Measurements from ENCODE around the gene SFMBT2. TPM values are rescaled to one million over a fixed set of nuclear protein-coding genes. Genes with fewer than 3 reads are reported as not detected.

Gene SFMBT2
- total and polyA plus RNA-seq, 10 of the 15 experiments (the other 5 are each of a cell fraction or from before 2014, with no cell fraction given) = 2.8 to 29.6 (median 15.1) TPM

DNA sequence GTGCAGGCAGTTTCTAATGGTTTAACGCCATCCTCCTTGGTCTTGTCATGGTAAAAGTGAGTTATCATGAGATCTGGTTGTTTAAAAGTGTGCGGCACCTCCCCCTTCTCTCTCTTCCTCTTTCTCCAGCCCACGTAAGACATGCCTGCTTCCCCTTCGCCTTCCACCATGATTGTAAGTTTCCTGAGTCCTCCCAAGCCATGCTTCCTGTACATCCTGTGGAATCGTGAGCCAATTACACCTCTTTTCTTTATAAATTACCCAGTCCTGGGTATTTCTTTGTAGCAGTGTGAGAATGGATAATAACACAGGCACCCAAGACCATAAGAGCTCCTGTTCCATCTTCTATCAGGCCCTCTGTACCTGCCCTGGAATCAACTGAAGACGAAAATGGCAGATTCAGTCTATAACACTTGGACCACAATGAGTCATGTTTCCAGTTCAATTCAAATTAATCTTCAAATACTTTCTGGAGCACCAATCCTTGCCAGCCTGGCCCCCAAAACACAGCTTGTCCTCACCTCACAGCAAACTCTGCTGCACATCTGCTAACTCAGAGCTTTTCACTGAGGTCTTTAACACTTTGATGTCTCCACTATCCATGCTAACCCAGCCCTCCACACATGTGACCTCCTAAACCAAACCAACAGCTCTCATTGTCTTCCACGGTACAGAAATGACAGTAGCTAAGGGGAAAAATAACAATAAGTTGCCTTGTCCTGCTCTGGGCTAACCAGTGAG, 73.2 kb downstream of the SFMBT2 start (continued):
- 0 out of 2 replicates have a peak, but pooled peaks have one; percentile 26 for TF ChIP-seq BCL11A (IDR thresholded peaks at IDR 0.05; ENCODE audit: low read depth, low read length)
- TF ChIP-seq CBFB (IDR thresholded peaks at IDR 0.05; ENCODE audit: low read depth) = 0 out of 2 replicates have a peak, but pooled peaks have one; percentile 47
- TF ChIP-seq BACH1 (IDR thresholded peaks at IDR 0.05; ENCODE audit: borderline replicate concordance) = no peak
- TF ChIP-seq EP300 (IDR thresholded peaks at IDR 0.05; ENCODE audit: borderline replicate concordance in 1 of 2, control insufficient read depth in 1 of 2, low read depth in 2 of 2, low read length in 2 of 2) = peak in 1 of 2 experiments; percentile 30; a peak in 1 of 4 replicates
- peak; percentile 81 for TF ChIP-seq NFIC (IDR thresholded peaks at IDR 0.05; ENCODE audit: low read depth, low read length)
- no peak for TF ChIP-seq RCOR1 (conservative IDR thresholded peaks at IDR 0.05; ENCODE audit: low read depth, low read length)
- peak; percentile 76 for TF ChIP-seq DPF2 (IDR thresholded peaks at IDR 0.05)
- peak; percentile 31; the same call in 1 of the 2 replicates for TF ChIP-seq CREM (IDR thresholded peaks at IDR 0.05; ENCODE audit: low read depth)
- TF ChIP-seq RUNX3 (IDR thresholded peaks at IDR 0.05; ENCODE audit: low read length) = peak; percentile 48
- TF ChIP-seq, protein P1, sequence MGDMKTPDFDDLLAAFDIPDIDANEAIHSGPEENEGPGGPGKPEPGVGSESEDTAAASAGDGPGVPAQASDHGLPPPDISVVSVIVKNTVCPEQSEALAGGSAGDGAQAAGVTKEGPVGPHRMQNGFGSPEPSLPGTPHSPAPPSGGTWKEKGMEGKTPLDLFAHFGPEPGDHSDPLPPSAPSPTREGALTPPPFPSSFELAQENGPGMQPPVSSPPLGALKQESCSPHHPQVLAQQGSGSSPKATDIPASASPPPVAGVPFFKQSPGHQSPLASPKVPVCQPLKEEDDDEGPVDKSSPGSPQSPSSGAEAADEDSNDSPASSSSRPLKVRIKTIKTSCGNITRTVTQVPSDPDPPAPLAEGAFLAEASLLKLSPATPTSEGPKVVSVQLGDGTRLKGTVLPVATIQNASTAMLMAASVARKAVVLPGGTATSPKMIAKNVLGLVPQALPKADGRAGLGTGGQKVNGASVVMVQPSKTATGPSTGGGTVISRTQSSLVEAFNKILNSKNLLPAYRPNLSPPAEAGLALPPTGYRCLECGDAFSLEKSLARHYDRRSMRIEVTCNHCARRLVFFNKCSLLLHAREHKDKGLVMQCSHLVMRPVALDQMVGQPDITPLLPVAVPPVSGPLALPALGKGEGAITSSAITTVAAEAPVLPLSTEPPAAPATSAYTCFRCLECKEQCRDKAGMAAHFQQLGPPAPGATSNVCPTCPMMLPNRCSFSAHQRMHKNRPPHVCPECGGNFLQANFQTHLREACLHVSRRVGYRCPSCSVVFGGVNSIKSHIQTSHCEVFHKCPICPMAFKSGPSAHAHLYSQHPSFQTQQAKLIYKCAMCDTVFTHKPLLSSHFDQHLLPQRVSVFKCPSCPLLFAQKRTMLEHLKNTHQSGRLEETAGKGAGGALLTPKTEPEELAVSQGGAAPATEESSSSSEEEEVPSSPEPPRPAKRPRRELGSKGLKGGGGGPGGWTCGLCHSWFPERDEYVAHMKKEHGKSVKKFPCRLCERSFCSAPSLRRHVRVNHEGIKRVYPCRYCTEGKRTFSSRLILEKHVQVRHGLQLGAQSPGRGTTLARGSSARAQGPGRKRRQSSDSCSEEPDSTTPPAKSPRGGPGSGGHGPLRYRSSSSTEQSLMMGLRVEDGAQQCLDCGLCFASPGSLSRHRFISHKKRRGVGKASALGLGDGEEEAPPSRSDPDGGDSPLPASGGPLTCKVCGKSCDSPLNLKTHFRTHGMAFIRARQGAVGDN (IDR thresholded peaks at IDR 0.05) = no peak
- 0 out of 2 replicates have a peak, but pooled peaks have one; percentile 84 for TF ChIP-seq ASH2L (IDR thresholded peaks at IDR 0.05; ENCODE audit: borderline replicate concordance, low read depth)
- 0 out of 3 replicates have a peak, but pooled peaks of 1 of the 2 experiments have one; percentile 32 for TF ChIP-seq EGR1 (IDR thresholded peaks at IDR 0.05; ENCODE audit: borderline replicate concordance in 1 of 2, low read depth in 2 of 2, low read length in 2 of 2)
- TF ChIP-seq, protein P2, sequence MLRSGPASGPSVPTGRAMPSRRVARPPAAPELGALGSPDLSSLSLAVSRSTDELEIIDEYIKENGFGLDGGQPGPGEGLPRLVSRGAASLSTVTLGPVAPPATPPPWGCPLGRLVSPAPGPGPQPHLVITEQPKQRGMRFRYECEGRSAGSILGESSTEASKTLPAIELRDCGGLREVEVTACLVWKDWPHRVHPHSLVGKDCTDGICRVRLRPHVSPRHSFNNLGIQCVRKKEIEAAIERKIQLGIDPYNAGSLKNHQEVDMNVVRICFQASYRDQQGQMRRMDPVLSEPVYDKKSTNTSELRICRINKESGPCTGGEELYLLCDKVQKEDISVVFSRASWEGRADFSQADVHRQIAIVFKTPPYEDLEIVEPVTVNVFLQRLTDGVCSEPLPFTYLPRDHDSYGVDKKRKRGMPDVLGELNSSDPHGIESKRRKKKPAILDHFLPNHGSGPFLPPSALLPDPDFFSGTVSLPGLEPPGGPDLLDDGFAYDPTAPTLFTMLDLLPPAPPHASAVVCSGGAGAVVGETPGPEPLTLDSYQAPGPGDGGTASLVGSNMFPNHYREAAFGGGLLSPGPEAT (IDR thresholded peaks at IDR 0.05; ENCODE audit: low read depth) = peak; percentile 86
- TF ChIP-seq, protein P3, sequence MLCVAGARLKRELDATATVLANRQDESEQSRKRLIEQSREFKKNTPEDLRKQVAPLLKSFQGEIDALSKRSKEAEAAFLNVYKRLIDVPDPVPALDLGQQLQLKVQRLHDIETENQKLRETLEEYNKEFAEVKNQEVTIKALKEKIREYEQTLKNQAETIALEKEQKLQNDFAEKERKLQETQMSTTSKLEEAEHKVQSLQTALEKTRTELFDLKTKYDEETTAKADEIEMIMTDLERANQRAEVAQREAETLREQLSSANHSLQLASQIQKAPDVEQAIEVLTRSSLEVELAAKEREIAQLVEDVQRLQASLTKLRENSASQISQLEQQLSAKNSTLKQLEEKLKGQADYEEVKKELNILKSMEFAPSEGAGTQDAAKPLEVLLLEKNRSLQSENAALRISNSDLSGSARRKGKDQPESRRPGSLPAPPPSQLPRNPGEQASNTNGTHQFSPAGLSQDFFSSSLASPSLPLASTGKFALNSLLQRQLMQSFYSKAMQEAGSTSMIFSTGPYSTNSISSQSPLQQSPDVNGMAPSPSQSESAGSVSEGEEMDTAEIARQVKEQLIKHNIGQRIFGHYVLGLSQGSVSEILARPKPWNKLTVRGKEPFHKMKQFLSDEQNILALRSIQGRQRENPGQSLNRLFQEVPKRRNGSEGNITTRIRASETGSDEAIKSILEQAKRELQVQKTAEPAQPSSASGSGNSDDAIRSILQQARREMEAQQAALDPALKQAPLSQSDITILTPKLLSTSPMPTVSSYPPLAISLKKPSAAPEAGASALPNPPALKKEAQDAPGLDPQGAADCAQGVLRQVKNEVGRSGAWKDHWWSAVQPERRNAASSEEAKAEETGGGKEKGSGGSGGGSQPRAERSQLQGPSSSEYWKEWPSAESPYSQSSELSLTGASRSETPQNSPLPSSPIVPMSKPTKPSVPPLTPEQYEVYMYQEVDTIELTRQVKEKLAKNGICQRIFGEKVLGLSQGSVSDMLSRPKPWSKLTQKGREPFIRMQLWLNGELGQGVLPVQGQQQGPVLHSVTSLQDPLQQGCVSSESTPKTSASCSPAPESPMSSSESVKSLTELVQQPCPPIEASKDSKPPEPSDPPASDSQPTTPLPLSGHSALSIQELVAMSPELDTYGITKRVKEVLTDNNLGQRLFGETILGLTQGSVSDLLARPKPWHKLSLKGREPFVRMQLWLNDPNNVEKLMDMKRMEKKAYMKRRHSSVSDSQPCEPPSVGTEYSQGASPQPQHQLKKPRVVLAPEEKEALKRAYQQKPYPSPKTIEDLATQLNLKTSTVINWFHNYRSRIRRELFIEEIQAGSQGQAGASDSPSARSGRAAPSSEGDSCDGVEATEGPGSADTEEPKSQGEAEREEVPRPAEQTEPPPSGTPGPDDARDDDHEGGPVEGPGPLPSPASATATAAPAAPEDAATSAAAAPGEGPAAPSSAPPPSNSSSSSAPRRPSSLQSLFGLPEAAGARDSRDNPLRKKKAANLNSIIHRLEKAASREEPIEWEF (IDR thresholded peaks at IDR 0.05; ENCODE audit: insufficient replicate concordance, low read depth, low read length) = no peak
- TF ChIP-seq NFXL1 (IDR thresholded peaks at IDR 0.05; ENCODE audit: borderline replicate concordance) = no peak
